Fibroblast of the aortic adventitia (primary cell): ENCODE data around the gene CDCA8. TPM values are rescaled to one million over a fixed set of nuclear protein-coding genes. Genes with fewer than 3 reads are reported as not detected.

Experiments used
- DNase-seq: peaks from one replicate; pipeline ENCODE4 v3.0.0-alpha.2; 2010; ENCODE audit warnings: low read depth
- H3K4me3 ChIP-seq: 2 replicates; pipeline ENCODE4 v1.5.1; 2011; ENCODE audit warnings: low read depth, mild to moderate bottlenecking, control low read depth, low read length, moderate library complexity
- total RNA-seq: library from RNA; depleted of rRNA; stranded (reverse); fragments of >200 nt; gene quantifications from 2 replicates; pipeline ENCODE4 v1.2.3, GENCODE V29; 2012; ENCODE audit warnings: low replicate concordance
- TF ChIP-seq, protein P1 (sequence below): IDR thresholded peaks from 2 replicates; pipeline ENCODE4 v1.5.1; 2011; ENCODE audit warnings: mild to moderate bottlenecking, low read length, control low read depth, inconsistent platforms; ENCODE audit not compliant: insufficient read depth

Gene CDCA8
- total RNA-seq, 1 donor: 12.8 TPM

DNA sequence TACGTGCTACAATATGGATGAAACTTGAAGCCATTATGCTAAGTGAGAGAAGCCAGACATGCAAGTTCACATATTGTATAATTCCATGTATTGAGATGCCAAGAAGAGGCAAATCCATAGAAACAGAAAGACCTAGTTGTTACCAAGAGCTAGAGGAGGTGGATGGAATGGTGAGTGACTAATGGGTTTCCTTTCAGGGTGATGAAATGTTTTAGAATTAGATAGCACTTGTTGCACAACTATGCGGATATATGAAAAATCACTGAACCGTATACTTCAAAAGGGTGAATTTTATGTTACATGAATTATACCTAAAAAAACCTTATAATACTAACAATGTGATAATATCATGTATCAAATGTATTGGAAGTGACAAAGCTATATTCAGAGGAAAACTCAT is 54.5 kb downstream of the CDCA8 start:
- DNase-seq: no peak
- H3K4me3 ChIP-seq: no peak overlapping the region
- TF ChIP-seq, protein P1, sequence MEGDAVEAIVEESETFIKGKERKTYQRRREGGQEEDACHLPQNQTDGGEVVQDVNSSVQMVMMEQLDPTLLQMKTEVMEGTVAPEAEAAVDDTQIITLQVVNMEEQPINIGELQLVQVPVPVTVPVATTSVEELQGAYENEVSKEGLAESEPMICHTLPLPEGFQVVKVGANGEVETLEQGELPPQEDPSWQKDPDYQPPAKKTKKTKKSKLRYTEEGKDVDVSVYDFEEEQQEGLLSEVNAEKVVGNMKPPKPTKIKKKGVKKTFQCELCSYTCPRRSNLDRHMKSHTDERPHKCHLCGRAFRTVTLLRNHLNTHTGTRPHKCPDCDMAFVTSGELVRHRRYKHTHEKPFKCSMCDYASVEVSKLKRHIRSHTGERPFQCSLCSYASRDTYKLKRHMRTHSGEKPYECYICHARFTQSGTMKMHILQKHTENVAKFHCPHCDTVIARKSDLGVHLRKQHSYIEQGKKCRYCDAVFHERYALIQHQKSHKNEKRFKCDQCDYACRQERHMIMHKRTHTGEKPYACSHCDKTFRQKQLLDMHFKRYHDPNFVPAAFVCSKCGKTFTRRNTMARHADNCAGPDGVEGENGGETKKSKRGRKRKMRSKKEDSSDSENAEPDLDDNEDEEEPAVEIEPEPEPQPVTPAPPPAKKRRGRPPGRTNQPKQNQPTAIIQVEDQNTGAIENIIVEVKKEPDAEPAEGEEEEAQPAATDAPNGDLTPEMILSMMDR: no peak

- no peak overlapping the region for H3K4me3 ChIP-seq
- DNase-seq: no peak
- TF ChIP-seq, protein P1: no peak
Measured at GRCh38 chr1:37748565-37748964, 56.2 kb downstream of the CDCA8 start.

DNA sequence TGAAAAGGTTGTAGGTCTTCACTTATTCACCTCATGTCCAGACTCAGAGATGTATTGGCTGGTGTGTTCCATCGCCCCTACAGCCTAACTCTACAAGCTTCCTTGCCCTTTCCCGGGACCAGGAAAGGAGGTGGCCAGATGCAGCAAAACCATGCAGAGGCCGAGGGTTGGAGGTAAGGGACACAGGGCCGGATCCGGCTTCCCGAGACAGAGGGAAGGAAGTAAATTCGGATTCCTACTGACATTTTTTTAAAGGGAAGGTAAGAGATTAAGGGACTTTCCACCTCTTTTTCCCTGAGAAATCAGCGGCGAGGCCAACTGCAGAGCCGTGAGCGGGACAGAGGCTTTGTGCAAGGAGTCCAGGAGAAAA is 59.9 kb downstream of the CDCA8 start:
- DNase-seq: no peak
- no peak overlapping the region for H3K4me3 ChIP-seq
- TF ChIP-seq, protein P1: no peak

GRCh38 chr1:37752583-37753471 is 60.5 kb downstream of the CDCA8 start:
- DNase-seq: no peak
- TF ChIP-seq, protein P1: no peak
- no peak overlapping the region for H3K4me3 ChIP-seq

DNA sequence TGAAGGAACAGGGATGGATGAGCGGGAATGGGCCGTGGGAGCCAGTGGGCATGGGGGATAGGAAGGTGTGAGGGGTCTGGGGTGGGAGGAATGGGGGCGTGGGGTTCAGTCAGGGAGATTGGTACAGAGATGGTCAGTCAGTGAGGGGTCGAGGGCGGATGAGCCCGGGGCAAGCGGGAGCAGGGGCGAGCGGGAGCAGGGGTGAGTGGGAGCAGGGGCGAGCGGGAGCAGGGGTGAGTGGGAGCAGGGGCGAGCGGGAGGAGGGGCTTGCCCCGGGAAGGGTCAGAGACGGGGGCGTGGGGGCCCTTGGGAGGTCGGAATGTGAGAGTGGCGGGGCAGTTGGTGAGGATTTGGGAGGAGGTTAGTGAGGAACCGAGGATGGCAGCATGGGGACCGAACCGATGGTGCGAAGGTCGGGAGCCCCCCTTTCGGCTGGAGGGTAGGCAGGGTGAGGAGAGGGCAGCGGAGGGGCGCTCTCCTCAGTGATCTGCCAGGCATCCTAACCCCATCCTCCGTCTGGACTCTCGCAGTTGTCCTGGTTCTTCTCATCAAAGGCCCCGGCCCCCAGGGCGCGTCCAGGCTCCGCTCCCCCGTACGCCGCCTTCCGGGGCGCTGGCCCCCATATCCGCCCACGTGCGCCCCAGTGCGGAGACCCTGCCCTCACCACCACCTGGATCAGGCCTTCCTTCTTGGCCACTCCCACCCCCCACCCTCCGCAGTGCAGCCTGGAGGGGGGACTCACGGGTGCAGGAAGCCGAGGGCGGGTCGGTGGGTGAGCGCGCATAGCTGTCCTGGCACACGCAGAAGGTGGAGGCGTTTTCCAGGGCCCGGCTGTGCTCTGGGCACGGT is 61.4 kb downstream of the CDCA8 start:
- TF ChIP-seq, protein P1: no peak
- no peak overlapping the region for H3K4me3 ChIP-seq
- DNase-seq: no peak

DNA sequence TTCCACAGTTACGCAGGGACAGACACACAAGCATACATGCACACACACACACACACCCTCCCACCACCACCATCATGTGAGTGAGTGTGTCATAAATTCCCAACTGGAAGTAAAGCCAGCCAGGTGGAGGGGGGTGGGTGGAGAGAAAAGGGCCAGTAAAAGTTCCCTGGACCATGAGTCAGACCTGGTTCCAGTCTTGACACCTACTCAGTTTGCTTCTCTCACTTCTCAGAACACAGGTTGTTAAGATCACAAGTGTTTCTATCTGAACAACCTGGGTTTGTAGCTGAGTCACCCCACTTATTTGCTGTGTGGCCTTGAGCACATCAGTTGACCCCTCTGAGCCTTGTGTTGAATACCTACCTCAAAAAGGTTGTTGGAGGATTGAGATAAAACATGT is 63.0 kb downstream of the CDCA8 start:
- TF ChIP-seq, protein P1: no peak
- no peak overlapping the region for H3K4me3 ChIP-seq
- DNase-seq: no peak
